RWPE2 (cell line): ENCODE results near the gene PLXNA4.

Experiments used
- ATAC-seq: fragments of 200-7000 bp; cut with Tn5 transposase; 3 replicates; pipeline ENCODE4 v1.9.1; 2021; ENCODE audit warnings: low read depth
- DNase-seq: peaks from one replicate; pipeline ENCODE4 v3.0.0-alpha.2; 2020; ENCODE audit warnings: low spot score
- H3K27ac ChIP-seq: fragments of 450-650 bp; 2 replicates; pipeline ENCODE4 v1.5.1; 2017; ENCODE audit warnings: mild to moderate bottlenecking; ENCODE audit not compliant: poor library complexity, severe bottlenecking
- H3K27me3 ChIP-seq: fragments of 250-450 bp; sonication (Bioruptor Pico); 2 replicates; pipeline ENCODE4 v1.5.1; 2021; ENCODE audit warnings: mild to moderate bottlenecking, moderate library complexity; ENCODE audit not compliant: insufficient read depth, poor library complexity, severe bottlenecking
- H3K36me3 ChIP-seq: fragments of 250-450 bp; sonication (Bioruptor Pico); 2 replicates; pipeline ENCODE4 v1.5.1; 2020; ENCODE audit warnings: low read depth, mild to moderate bottlenecking, moderate library complexity
- H3K4me1 ChIP-seq: fragments of 250-450 bp; sonication (Bioruptor Pico); 2 replicates; pipeline ENCODE4 v1.5.1; 2021; ENCODE audit warnings: mild to moderate bottlenecking, moderate library complexity; ENCODE audit not compliant: insufficient read depth, poor library complexity, severe bottlenecking
- H3K4me3 ChIP-seq: fragments of 250-450 bp; sonication (Bioruptor Pico); 2 replicates; pipeline ENCODE4 v1.5.1; 2021; ENCODE audit warnings: mild to moderate bottlenecking, moderate library complexity; ENCODE audit not compliant: severe bottlenecking
- H3K9me3 ChIP-seq: fragments of 250-450 bp; sonication (Bioruptor Pico); 2 replicates; pipeline ENCODE4 v1.5.1; 2021; ENCODE audit warnings: mild to moderate bottlenecking, moderate library complexity; ENCODE audit not compliant: severe bottlenecking
- CTCF ChIP-seq: fragments of 450-650 bp; IDR thresholded peaks from one replicate; pipeline ENCODE4 v1.5.1; 2017; ENCODE audit warnings: mild to moderate bottlenecking, moderate library complexity; ENCODE audit not compliant: poor library complexity, severe bottlenecking

The PLXNA4 gene

GRCh38 chr7:132462478-132462877 is 113.8 kb downstream of the PLXNA4 start:
- Histone ChIP-seq H3K27me3 (peaks cover 4% of the 10 kb centered on the region), H3K36me3 (no peaks in the 10 kb centered on the region), H3K4me1 (no peaks in the 10 kb centered on the region), H3K4me3 (no peak overlapping the region), H3K9me3 (no peaks in the 10 kb centered on the region), H3K27ac (no peak overlapping the region)
- ATAC-seq (no peak), DNase-seq (no peak)
- no peak for TF ChIP-seq CTCF

- DNase-seq (no peak), ATAC-seq (no peak)
- Histone ChIP-seq H3K9me3 (no peaks in the 10 kb centered on the region), H3K4me1 (no peaks in the 10 kb centered on the region), H3K27me3 (peaks cover 11% of the 10 kb centered on the region), H3K36me3 (no peaks in the 10 kb centered on the region), H3K27ac (no peak overlapping the region), H3K4me3 (no peak overlapping the region)
- TF ChIP-seq CTCF, result no peak
These were observed 115.2 kb downstream of the PLXNA4 start for GRCh38 chr7:132461032-132461592.

- Histone ChIP-seq H3K36me3 (no peaks in the 10 kb centered on the region), H3K9me3 (no peaks in the 10 kb centered on the region), H3K27me3 (peaks cover 11% of the 10 kb centered on the region), H3K4me3 (no peak overlapping the region), H3K4me1 (no peaks in the 10 kb centered on the region), H3K27ac (no peak overlapping the region)
- DNase-seq, result no peak
- no peak for ATAC-seq
- TF ChIP-seq CTCF, result no peak
These were observed 117.5 kb downstream of the PLXNA4 start for GRCh38 chr7:132458729-132459128.

- Histone ChIP-seq H3K36me3 (no peaks in the 10 kb centered on the region), H3K9me3 (no peaks in the 10 kb centered on the region)
- TF ChIP-seq CTCF, result no peak
These were observed 118.6 kb downstream of the PLXNA4 start for GRCh38 chr7:132457658-132458057.

GRCh38 chr7:132456418-132456817 is 119.9 kb downstream of the PLXNA4 start:
- no peak for ATAC-seq
- H3K36me3 ChIP-seq, result no peaks in the 10 kb centered on the region
- no peaks in the 10 kb centered on the region for H3K4me1 ChIP-seq
- H3K9me3 ChIP-seq, result no peaks in the 10 kb centered on the region
- no peak overlapping the region for H3K27ac ChIP-seq
- H3K4me3 ChIP-seq, result no peak overlapping the region
- peaks cover 11% of the 10 kb centered on the region for H3K27me3 ChIP-seq
- TF ChIP-seq CTCF, result no peak
- DNase-seq, result no peak

More at GRCh38 chr7:132457658-132458057, 118.6 kb downstream of the PLXNA4 start:
- DNase-seq (no peak), ATAC-seq (no peak)
- no peaks in the 10 kb centered on the region for H3K4me1 ChIP-seq
- H3K27ac ChIP-seq, result no peak overlapping the region
- H3K27me3 ChIP-seq, result peaks cover 11% of the 10 kb centered on the region
- no peak overlapping the region for H3K4me3 ChIP-seq
